K562 (cell line): ENCODE results near the gene MLC1. TPM values are rescaled to one million over a fixed set of nuclear protein-coding genes. Genes with fewer than 3 reads are reported as not detected.
A peak's percentile ranks its signal among the peaks of the same experiment; 100 is the strongest.

Experiments used
- CUX1 ChIP-seq: fragments of 200-800 bp; sonication (Bioruptor generic); IDR thresholded peaks from 2 replicates; pipeline ENCODE4 v1.6.1; 2016; ENCODE audit warnings: missing genetic modification characterization, missing compliant biosample characterization
- FOXP4 ChIP-seq: sonication (generic); formaldehyde crosslinking; IDR thresholded peaks from 2 replicates; pipeline ENCODE4 v1.8.0; 2022; ENCODE audit warnings: mild to moderate bottlenecking, missing genetic modification reagents, borderline replicate concordance
- GABPB1 ChIP-seq: sonication (generic); formaldehyde crosslinking; IDR thresholded peaks from 2 replicates; pipeline ENCODE4 v1.8.0; 2022; ENCODE audit warnings: mild to moderate bottlenecking, missing genetic modification reagents
- GABPB2 ChIP-seq: fragments of 250-450 bp; sonication (Bioruptor Pico); conservative IDR thresholded peaks from 2 replicates; pipeline ENCODE4 v1.5.1; 2021; ENCODE audit warnings: mild to moderate bottlenecking
- HDAC3 ChIP-seq: fragments of 450-650 bp; IDR thresholded peaks from 2 replicates; pipeline ENCODE4 v1.6.1; 2018; ENCODE audit warnings: borderline replicate concordance, mild to moderate bottlenecking, moderate library complexity; ENCODE audit not compliant: partially characterized antibody
- HINFP ChIP-seq: fragments of 450-650 bp; conservative IDR thresholded peaks from 2 replicates; pipeline ENCODE4 v1.6.1; 2016; ENCODE audit warnings: missing genetic modification characterization, low read depth, mild to moderate bottlenecking, control low read depth, missing compliant biosample characterization
- KLF13 ChIP-seq: fragments of 450-650 bp; IDR thresholded peaks from 2 replicates; pipeline ENCODE4 v1.6.1; 2016; ENCODE audit warnings: missing genetic modification characterization, low read depth, mild to moderate bottlenecking, missing compliant biosample characterization, moderate library complexity, borderline replicate concordance
- NR4A1 ChIP-seq, 2 experiments: fragments of 250-450 bp in 1 of 2; fragments of 450-650 bp in 1 of 2; sonication (Bioruptor Pico) in 1 of 2; IDR thresholded peaks; 2 replicates each; pipeline versions ENCODE4 v1.4.0 to v1.6.1; 2016 to 2020; ENCODE audit warnings: mild to moderate bottlenecking in 2 of 2, missing compliant biosample characterization in 1 of 2, missing genetic modification characterization in 1 of 2, moderate library complexity in 1 of 2
- ZNF175 ChIP-seq: fragments of 200-800 bp; sonication (Bioruptor generic); IDR thresholded peaks from 2 replicates; pipeline ENCODE4 v1.6.1; 2016; ENCODE audit warnings: low read depth, mild to moderate bottlenecking, missing genetic modification characterization, missing compliant biosample characterization
- ZNF263 ChIP-seq: sonication (generic); formaldehyde crosslinking; IDR thresholded peaks from 2 replicates; pipeline ENCODE4 v1.8.0; 2022; ENCODE audit warnings: mild to moderate bottlenecking, missing genetic modification reagents, borderline replicate concordance
- ZNF609 ChIP-seq: sonication (generic); formaldehyde crosslinking; IDR thresholded peaks from 2 replicates; pipeline ENCODE4 v1.8.1; 2023; ENCODE audit warnings: missing genetic modification reagents, mild to moderate bottlenecking, borderline replicate concordance
- ZNF785 ChIP-seq: fragments of 250-450 bp; sonication (Bioruptor Pico); IDR thresholded peaks from 2 replicates; pipeline ENCODE4 v1.4.0; 2020; ENCODE audit warnings: mild to moderate bottlenecking
- polyA plus RNA-seq, 8 experiments: library from polyadenylated mRNA; depleted of rRNA in 4 of 8; stranded (reverse) in 5 of 8; unstranded in 3 of 8; fragments of >200 nt; fragmentation: Nextera tagmentation in 2 of 8; fragmentation: Illumina TruSeq in 1 of 8; extraction: Ambion mirVana in 2 of 8; extraction: Trizol in 1 of 8; gene quantifications; 2 replicates each; pipeline versions ENCODE4 v1.2.1 to v1.2.3, GENCODE V29; 2011 to 2014; ENCODE audit warnings: inconsistent platforms in 1 of 8, missing spikeins in 1 of 8
- total RNA-seq, 7 experiments: library from RNA; depleted of rRNA in 6 of 7; stranded (reverse); fragments of >200 nt in 6 of 7; fragmentation: Illumina TruSeq in 2 of 7; extraction: Trizol in 2 of 7; gene quantifications; 2 replicates each; pipeline versions ENCODE4 v1.2.1 to v1.2.3, GENCODE V29; 2011 to 2021; ENCODE audit warnings: low replicate concordance in 1 of 7

The MLC1 gene
- total and polyA plus RNA-seq, 9 of the 15 experiments (the other 6 are each of a cell fraction or from before 2014, with no cell fraction given) = 0.06 to 0.98 (median 0.39) TPM

GRCh38 chr22:50102946-50103345, 17.7 kb upstream of the MLC1 start (continued):
- TF ChIP-seq ZNF609 (CRISPR knock-in tag) (no peak), NR4A1 (CRISPR knock-in tag; IDR thresholded peaks at IDR 0.05) (no peak), NR4A1 (tag; IDR thresholded peaks at IDR 0.05) (0 out of 2 replicates have a peak, but pooled peaks have one; percentile 35), KLF13 (tag) (0 out of 2 replicates have a peak, but pooled peaks have one; percentile 34), HDAC3 (no peak), GABPB2 (CRISPR knock-in tag) (no peak), GABPB1 (CRISPR knock-in tag) (no peak), ZNF263 (CRISPR knock-in tag) (peak; percentile 52; the same call in 1 of the 2 replicates), ZNF785 (CRISPR knock-in tag) (no peak), CUX1 (CRISPR knock-in tag) (no peak), HINFP (tag) (no peak), FOXP4 (no peak), ZNF175 (CRISPR knock-in tag) (no peak)
